Measurements from ENCODE around the gene DCLRE1A. TPM values are rescaled to one million over a fixed set of nuclear protein-coding genes. Genes with fewer than 3 reads are reported as not detected.

DCLRE1A gene
- total and polyA plus RNA-seq, 10 of the 15 experiments (the other 5 are each of a cell fraction or from before 2014, with no cell fraction given) = 4.8 to 29.8 (median 14.0) TPM

DNA sequence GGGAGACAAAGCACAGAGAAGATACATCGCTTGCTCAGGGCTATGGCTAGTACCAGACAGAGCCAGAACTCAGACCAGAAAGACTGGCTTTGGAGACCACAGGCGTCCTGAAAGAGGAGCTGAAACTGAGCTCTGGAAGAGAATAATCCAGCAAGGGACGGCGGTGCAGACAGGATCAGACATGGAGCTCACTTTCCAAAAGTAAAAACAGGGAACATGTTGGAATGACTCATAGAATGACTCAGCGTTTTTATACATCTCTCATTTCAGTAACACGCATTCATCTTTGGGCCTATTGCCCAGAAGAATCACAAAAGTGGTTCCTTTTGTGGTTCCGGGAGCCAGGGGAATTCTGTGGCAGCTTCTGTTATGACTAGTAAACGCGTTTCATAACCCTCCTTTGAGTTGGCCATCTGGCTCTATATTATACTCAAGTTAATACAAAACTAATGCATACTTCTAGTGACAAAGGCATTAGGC lies 65.2 kb downstream of the DCLRE1A start (continued):
- no peak for TF ChIP-seq MXI1 (IDR thresholded peaks at IDR 0.05; ENCODE audit: low read depth, low read length)
- no peak for TF ChIP-seq SPI1 (IDR thresholded peaks at IDR 0.05; ENCODE audit: borderline replicate concordance, insufficient read depth, low read depth, low read length)
- peak; percentile 70; the same call in 1 of the 2 replicates for TF ChIP-seq PAX5 (IDR thresholded peaks at IDR 0.05; ENCODE audit: borderline replicate concordance, low read depth, low read length)
- TF ChIP-seq POLR2AphosphoS2 (IDR thresholded peaks at IDR 0.05; ENCODE audit: low read depth, low read length) = no peak
- peak; percentile 99 for TF ChIP-seq IKZF2 (IDR thresholded peaks at IDR 0.05)
- no peak for TF ChIP-seq KAT2A (conservative IDR thresholded peaks at IDR 0.05; ENCODE audit: control insufficient read depth, low read depth, low read length)
- no peak for TF ChIP-seq RFX5 (IDR thresholded peaks at IDR 0.05; ENCODE audit: low read depth, low read length)
- no peak for TF ChIP-seq NFYA (IDR thresholded peaks at IDR 0.05; ENCODE audit: borderline replicate concordance, low read depth, low read length)
- no peak for TF ChIP-seq POLR2AphosphoS5 (IDR thresholded peaks at IDR 0.05; ENCODE audit: low read length)
- TF ChIP-seq KLF5 (IDR thresholded peaks at IDR 0.05; ENCODE audit: partially characterized antibody) = no peak
- TF ChIP-seq SRF (IDR thresholded peaks at IDR 0.05; ENCODE audit: low read depth in 2 of 2, low read length in 2 of 2) = 0 out of 4 replicates have a peak, but pooled peaks of 1 of the 2 experiments have one; percentile 7
- TF ChIP-seq MEF2B (IDR thresholded peaks at IDR 0.05; ENCODE audit: partially characterized antibody, poor library complexity, severe bottlenecking) = peak; percentile 61
- peak; percentile 66; the same call in 1 of the 2 replicates for TF ChIP-seq MEF2A (IDR thresholded peaks at IDR 0.05; ENCODE audit: insufficient read depth, low read depth, low read length)
- TF ChIP-seq NR2C2 (IDR thresholded peaks at IDR 0.05; ENCODE audit: borderline replicate concordance, control insufficient read depth, insufficient read length, low read depth) = no peak
- no peak for TF ChIP-seq KDM1A (IDR thresholded peaks at IDR 0.05; ENCODE audit: borderline replicate concordance)
- TF ChIP-seq RUNX3 (IDR thresholded peaks at IDR 0.05; ENCODE audit: low read length) = peak; percentile 99
- TF ChIP-seq RELA (IDR thresholded peaks at IDR 0.05; ENCODE audit: borderline replicate concordance, partially characterized antibody) = peak; percentile 73
- TF ChIP-seq PAX8 (IDR thresholded peaks at IDR 0.05) = no peak
- TF ChIP-seq SP1 (IDR thresholded peaks at IDR 0.05; ENCODE audit: low read depth, low read length) = no peak
- peak; percentile 98 for TF ChIP-seq DPF2 (IDR thresholded peaks at IDR 0.05)
- TF ChIP-seq MTA2 (IDR thresholded peaks at IDR 0.05; ENCODE audit: low read depth) = peak; percentile 82
- no peak for TF ChIP-seq SMC3 (IDR thresholded peaks at IDR 0.05; ENCODE audit: borderline replicate concordance, low read length)
- TF ChIP-seq, protein P1, sequence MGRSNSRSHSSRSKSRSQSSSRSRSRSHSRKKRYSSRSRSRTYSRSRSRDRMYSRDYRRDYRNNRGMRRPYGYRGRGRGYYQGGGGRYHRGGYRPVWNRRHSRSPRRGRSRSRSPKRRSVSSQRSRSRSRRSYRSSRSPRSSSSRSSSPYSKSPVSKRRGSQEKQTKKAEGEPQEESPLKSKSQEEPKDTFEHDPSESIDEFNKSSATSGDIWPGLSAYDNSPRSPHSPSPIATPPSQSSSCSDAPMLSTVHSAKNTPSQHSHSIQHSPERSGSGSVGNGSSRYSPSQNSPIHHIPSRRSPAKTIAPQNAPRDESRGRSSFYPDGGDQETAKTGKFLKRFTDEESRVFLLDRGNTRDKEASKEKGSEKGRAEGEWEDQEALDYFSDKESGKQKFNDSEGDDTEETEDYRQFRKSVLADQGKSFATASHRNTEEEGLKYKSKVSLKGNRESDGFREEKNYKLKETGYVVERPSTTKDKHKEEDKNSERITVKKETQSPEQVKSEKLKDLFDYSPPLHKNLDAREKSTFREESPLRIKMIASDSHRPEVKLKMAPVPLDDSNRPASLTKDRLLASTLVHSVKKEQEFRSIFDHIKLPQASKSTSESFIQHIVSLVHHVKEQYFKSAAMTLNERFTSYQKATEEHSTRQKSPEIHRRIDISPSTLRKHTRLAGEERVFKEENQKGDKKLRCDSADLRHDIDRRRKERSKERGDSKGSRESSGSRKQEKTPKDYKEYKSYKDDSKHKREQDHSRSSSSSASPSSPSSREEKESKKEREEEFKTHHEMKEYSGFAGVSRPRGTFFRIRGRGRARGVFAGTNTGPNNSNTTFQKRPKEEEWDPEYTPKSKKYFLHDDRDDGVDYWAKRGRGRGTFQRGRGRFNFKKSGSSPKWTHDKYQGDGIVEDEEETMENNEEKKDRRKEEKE (IDR thresholded peaks at IDR 0.05) = no peak
- no peak for TF ChIP-seq LARP7 (IDR thresholded peaks at IDR 0.05)
- TF ChIP-seq RCOR1 (conservative IDR thresholded peaks at IDR 0.05; ENCODE audit: low read depth, low read length) = no peak; the same call in 1 of the 2 replicates
- TF ChIP-seq JUNB (IDR thresholded peaks at IDR 0.05) = peak; percentile 98
- peak; percentile 57; the same call in 1 of the 3 replicates for TF ChIP-seq POU2F2 (IDR thresholded peaks at IDR 0.05; ENCODE audit: borderline replicate concordance, low read depth, low read length)
- TF ChIP-seq FOXM1 (IDR thresholded peaks at IDR 0.05; ENCODE audit: low read depth, low read length) = peak; percentile 94
- no peak for TF ChIP-seq NFYB (IDR thresholded peaks at IDR 0.05; ENCODE audit: insufficient read depth, low read depth, low read length)
- no peak; the same call in 1 of the 2 replicates for TF ChIP-seq ZBED1 (IDR thresholded peaks at IDR 0.05; ENCODE audit: borderline replicate concordance)
- peak; percentile 78 for TF ChIP-seq CBFB (IDR thresholded peaks at IDR 0.05; ENCODE audit: low read depth)
- TF ChIP-seq ASH2L (IDR thresholded peaks at IDR 0.05; ENCODE audit: borderline replicate concordance, low read depth) = no peak
- TF ChIP-seq RBBP5 (conservative IDR thresholded peaks at IDR 0.05) = no peak
- TF ChIP-seq NR2C1 (IDR thresholded peaks at IDR 0.05) = no peak

Data from GM12878 (cell line).